HG03432 (cell line): Measurements from ENCODE around the gene DMBT1.
"Not testable (repeated sequence)": the region's sequence is repeated elsewhere in the genome, so short reads cannot be mapped to it uniquely, and the experiment has no call there.

Source experiments
- ATAC-seq: cut with Tn5 transposase; IDR thresholded peaks from one replicate; pipeline ENCODE4 v1.9.1; 2021; ENCODE audit warnings: mild to moderate bottlenecking, moderate library complexity; ENCODE audit not compliant: unreplicated experiment

DMBT1 gene

GRCh38 chr10:122577311-122577885, 16.8 kb downstream of the DMBT1 start:
- no peak for ATAC-seq

DNA sequence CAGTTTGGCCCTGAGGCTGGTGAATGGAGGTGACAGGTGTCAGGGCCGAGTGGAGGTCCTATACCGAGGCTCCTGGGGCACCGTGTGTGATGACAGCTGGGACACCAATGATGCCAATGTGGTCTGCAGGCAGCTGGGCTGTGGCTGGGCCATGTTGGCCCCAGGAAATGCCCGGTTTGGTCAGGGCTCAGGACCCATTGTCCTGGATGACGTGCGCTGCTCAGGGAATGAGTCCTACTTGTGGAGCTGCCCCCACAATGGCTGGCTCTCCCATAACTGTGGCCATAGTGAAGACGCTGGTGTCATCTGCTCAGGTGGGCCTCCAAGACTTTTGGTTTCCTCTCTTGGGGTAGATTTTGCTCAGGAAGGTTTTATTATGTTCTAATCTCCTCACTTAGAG, 25.5 kb downstream of the DMBT1 start:
- ATAC-seq, result not testable (repeated sequence)

GRCh38 chr10:122587098-122587760, 26.7 kb downstream of the DMBT1 start:
- ATAC-seq, result no peak

GRCh38 chr10:122588381-122588780, 27.8 kb downstream of the DMBT1 start:
- ATAC-seq, result no peak

DNA sequence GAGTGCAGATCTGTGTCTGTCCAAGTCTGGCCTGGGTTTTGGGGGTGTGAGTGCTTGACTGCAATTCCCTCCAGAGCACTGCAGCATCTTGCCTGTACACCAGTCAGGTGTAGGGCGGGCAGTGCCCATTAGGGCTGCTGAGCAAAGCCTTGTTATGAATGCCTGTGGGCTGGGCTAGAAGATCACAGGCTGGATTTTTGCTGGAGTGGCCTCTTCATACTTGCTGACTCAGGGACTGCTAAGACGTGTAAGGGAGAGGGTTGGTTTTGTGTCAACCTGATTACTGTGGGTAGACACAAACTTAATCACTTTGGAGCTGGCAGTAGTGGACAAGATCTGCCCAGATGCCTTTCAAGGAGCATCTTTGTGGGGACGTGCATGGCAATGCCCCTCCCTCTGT, 29.6 kb downstream of the DMBT1 start:
- ATAC-seq, result no peak

DNA sequence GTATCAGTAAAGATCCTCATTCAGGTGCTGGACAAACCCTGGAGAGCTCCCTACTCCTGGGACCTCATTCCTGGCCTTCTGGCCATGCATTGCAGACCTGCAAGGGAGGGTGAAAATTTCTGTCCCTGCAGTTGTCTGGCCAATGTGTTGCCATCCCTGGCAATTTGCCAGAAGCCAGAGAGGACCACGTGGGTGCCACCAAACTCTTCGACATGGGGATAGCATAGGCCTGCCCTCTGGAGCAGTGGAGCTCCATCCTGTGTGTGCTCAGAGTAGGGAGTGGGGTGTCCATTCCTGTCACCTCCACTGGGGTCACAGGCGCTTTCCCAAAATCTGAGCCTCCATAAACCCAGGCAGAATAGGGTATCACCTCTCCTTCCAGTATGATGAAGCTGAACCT, 31.2 kb downstream of the DMBT1 start:
- ATAC-seq, result no peak

GRCh38 chr10:122592161-122592560, 31.6 kb downstream of the DMBT1 start:
- ATAC-seq, result no peak

- ATAC-seq, result no peak
Observed at GRCh38 chr10:122617476-122618270, 57.1 kb downstream of the DMBT1 start.

GRCh38 chr10:122618461-122619165, 58.1 kb downstream of the DMBT1 start:
- no peak for ATAC-seq

DNA sequence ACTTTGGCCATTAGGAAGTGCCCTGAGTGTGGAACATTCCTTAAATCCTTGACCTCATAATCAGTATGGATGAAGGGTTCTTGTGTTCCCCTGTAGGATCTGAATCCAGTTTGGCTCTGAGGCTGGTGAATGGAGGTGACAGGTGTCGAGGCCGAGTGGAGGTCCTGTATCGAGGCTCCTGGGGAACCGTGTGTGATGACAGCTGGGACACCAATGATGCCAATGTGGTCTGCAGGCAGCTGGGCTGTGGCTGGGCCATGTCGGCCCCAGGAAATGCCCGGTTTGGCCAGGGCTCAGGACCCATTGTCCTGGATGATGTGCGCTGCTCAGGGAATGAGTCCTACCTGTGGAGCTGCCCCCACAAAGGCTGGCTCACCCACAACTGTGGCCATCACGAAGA, 60.4 kb downstream of the DMBT1 start:
- ATAC-seq, result not testable (repeated sequence)

- ATAC-seq, result no peak
Observed at GRCh38 chr10:122624546-122624945, 64.0 kb downstream of the DMBT1 start.

DNA sequence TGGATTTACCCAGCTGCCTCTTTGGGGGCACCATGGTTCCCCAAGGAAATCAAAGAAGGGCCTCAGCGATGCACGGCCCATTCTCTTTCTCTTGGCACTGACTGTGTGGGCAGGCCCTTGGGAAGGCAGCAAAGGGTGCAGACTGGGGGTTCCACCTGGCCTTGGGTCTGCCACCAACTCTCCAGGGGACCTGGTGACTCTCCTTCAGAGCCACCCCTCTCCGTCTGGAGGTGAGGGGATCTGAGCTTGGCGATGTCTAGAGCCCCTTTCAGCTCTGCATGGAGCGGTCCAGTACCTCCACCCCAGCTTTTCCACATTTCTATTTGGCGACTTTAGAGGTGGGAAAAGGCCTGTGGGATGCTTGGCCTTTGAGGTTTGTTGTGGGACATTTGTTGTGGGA, 70.0 kb downstream of the DMBT1 start:
- ATAC-seq, result no peak

GRCh38 chr10:122632031-122632430, 71.5 kb downstream of the DMBT1 start:
- ATAC-seq, result no peak

DNA sequence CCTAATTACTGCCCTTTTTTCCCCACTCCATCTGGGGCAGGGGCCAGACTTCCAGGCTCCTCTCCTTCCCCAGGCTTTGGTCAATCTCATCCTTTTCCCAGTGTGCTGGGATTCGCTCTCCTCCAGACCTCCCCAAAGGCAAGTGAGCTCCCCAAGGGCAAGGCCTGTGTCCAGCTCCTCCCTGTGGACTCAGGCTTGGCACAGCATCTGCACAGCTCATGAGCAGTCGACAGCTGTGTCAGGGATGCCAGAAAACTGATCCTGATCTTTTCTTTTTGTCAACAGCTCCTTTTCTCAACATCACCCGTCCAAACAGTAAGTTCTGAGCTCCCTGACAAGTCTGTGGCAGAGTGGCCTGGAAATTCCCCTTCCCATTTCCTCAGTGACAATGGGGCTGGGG, 72.0 kb downstream of the DMBT1 start:
- ATAC-seq, result no peak

- no peak for ATAC-seq
Observed at GRCh38 chr10:122636953-122637352, 76.4 kb downstream of the DMBT1 start.

DNA sequence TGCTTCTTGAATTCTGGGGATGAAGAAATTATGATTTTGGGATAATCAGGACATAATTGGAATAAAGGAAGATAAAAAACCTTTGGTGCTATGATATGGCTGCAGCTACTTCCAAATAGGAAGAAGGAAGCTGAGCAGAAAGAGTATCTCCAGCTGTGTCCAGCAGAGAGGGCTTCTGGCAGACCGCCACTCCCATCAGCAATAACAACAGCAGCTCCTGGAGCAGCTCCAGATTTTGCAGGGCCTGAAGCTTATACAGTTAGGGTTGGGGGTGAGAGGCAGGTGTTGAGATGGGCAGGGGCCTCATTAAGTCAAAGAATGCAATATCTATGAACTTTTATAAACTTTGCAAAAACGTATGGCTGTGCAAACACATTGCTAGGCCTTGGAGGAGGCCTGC, 76.8 kb downstream of the DMBT1 start:
- no peak for ATAC-seq

- no peak for ATAC-seq
Observed at GRCh38 chr10:122638106-122638505, 77.6 kb downstream of the DMBT1 start.

DNA sequence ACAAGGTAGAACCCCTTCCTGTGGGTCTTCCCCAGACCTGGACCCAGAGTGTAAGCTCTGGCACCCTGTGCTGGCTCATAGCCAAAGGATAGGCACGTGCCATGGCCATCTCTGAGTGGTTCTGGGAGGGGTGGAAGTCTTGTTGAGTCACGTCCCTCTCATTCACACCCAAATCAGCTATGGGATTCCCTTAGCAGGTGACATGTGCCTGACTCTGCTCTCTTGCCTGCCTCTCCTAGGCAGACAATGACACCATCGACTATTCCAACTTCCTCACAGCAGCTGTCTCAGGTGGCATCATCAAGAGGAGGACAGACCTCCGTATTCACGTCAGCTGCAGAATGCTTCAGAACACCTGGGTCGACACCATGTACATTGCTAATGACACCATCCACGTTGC, 79.2 kb downstream of the DMBT1 start:
- ATAC-seq, result no peak

- ATAC-seq, result no peak
Observed at GRCh38 chr10:122640921-122641320, 80.4 kb downstream of the DMBT1 start.

DNA sequence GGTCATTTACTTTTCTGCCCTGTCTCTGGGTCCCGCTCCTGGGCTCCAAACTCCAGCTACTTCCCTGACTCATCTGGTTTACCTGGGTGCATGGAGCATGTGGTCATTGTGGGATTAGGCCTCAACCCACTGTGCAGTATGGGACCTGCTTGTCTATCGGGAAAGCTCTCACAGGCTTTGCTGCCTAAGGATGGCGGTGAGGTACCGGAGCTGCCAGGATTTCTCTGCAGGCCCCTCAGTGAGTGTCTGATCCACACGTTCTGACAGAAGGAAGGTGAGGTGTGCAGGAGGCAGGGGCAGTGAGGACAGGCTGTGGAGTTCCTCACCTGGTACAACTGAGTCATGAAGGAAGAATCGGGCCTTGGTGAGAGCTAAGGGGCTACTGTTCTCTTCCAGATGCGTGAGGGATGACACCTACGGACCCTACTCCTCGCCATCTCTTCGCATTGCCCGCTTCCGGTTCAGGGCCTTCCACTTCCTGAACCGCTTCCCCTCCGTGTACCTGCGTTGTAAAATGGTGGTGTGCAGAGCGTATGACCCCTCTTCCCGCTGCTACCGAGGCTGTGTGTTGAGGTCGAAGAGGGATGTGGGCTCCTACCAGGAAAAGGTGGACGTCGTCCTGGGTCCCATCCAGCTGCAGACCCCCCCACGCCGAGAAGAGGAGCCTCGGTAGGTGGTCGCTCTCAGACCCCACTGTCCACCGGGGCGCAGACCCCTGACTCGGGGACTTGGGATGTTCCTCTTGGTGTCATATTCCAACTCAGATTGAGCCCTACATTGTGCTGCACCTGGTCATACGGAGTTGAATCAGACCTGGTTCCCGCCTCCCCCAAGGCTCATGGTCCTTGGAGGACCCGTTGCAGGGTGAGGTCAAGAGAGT, 82.4 kb downstream of the DMBT1 start:
- no peak for ATAC-seq
